Activated CD4-positive, alpha-beta memory T cell treated with anti-CD3 and anti-CD28 coated beads, Interleukin-2, amount 10 ng/mL, durations not matched to agents 7 days and 5 days (primary cell): ENCODE results near the gene TBCD. TPM values are rescaled to one million over a fixed set of nuclear protein-coding genes. Genes with fewer than 3 reads are reported as not detected.
A peak's percentile ranks its signal among the peaks of the same experiment; 100 is the strongest.

Source experiments
- CTCF ChIA-PET: fragments of 350-600 bp; sonication (Branson Sonifier 250); formaldehyde crosslinking; loops from one replicate; lab custom pipeline; 2021; ENCODE audit warnings: antibody characterized with exemption, inconsistent platforms; lab: Charles Lee
- POLR2A ChIA-PET: fragments of 350-600 bp; sonication (Branson Sonifier 250); formaldehyde crosslinking; loops from one replicate; lab custom pipeline; 2021; ENCODE audit warnings: antibody characterized with exemption; lab: Charles Lee
- DNase-seq: peaks from one replicate; pipeline ENCODE4 v3.0.0-alpha.2; 2020
- H3K27ac Mint-ChIP-seq: one replicate; pipeline ENCODE4 v1.8.0; 2021; ENCODE audit warnings: mild to moderate bottlenecking, mixed read lengths
- H3K27me3 Mint-ChIP-seq: one replicate; pipeline ENCODE4 v1.8.0; 2021; ENCODE audit warnings: mixed read lengths
- H3K36me3 Mint-ChIP-seq: one replicate; pipeline ENCODE4 v1.8.0; 2021; ENCODE audit warnings: low read depth, mixed read lengths
- H3K4me1 Mint-ChIP-seq: one replicate; pipeline ENCODE4 v1.8.0; 2021; ENCODE audit warnings: mixed read lengths
- H3K4me3 Mint-ChIP-seq: one replicate; pipeline ENCODE4 v1.8.0; 2021; ENCODE audit warnings: mild to moderate bottlenecking, mixed read lengths
- H3K9me3 Mint-ChIP-seq: one replicate; pipeline ENCODE4 v1.8.0; 2021; ENCODE audit warnings: mixed read lengths
- total RNA-seq, 2 experiments: library from RNA; stranded (reverse); gene quantifications; one replicate each; pipeline ENCODE4 v1.2.3, GENCODE V29; 2021

The TBCD gene
- total RNA-seq, result 100 to 1,000 TPM; 133 to 135 TPM

- POLR2A ChIA-PET, result no interaction called here
- Mint-ChIP-seq H3K27ac (peak within 1 kb of the TSS; percentile 63), H3K27me3 (peaks cover 2% of the 10 kb centered on the region), H3K4me1 (peaks cover 29% of the 10 kb centered on the region), H3K4me3 (peak within 1 kb of the TSS; percentile 81), H3K9me3 (no peaks in the 10 kb centered on the region), H3K36me3 (peaks cover 5% of the 10 kb centered on the region)
- CTCF ChIA-PET, result no interaction called here
- peak; percentile 91 for DNase-seq
Measured at GRCh38 chr17:82751571-82752370, at the start of gene TBCD. Gene TBCD (plus strand): TSS chr17:82752065. CDS start chr17:82752194, 129 bp downstream.

- no peak overlapping the region for H3K27ac Mint-ChIP-seq
- DNase-seq, result no peak
- H3K9me3 Mint-ChIP-seq, result no peaks in the 10 kb centered on the region
- H3K4me3 Mint-ChIP-seq, result no peak overlapping the region
- POLR2A ChIA-PET, result no interaction called here
- H3K4me1 Mint-ChIP-seq, result peaks cover 7% of the 10 kb centered on the region
- H3K36me3 Mint-ChIP-seq, result no peaks in the 10 kb centered on the region
- peaks cover 7% of the 10 kb centered on the region for H3K27me3 Mint-ChIP-seq
- CTCF ChIA-PET, result no interaction called here
Measured at GRCh38 chr17:82702231-82702927, 49.5 kb upstream of the TBCD start.

GRCh38 chr17:82703036-82703745 lies 48.7 kb upstream of the TBCD start:
- POLR2A ChIA-PET, result no interaction called here
- H3K36me3 Mint-ChIP-seq, result no peaks in the 10 kb centered on the region

GRCh38 chr17:82703935-82704865 lies 47.7 kb upstream of the TBCD start:
- CTCF ChIA-PET, result no interaction called here
- POLR2A ChIA-PET, result no interaction called here
- no peak overlapping the region for H3K4me3 Mint-ChIP-seq
- no peaks in the 10 kb centered on the region for H3K36me3 Mint-ChIP-seq
- H3K27ac Mint-ChIP-seq, result no peak overlapping the region
- no peaks in the 10 kb centered on the region for H3K9me3 Mint-ChIP-seq
- peaks cover 4% of the 10 kb centered on the region for H3K27me3 Mint-ChIP-seq
- peaks cover 8% of the 10 kb centered on the region for H3K4me1 Mint-ChIP-seq
- DNase-seq, result no peak

More at GRCh38 chr17:82703036-82703745, 48.7 kb upstream of the TBCD start:
- no peak for DNase-seq
- H3K4me1 Mint-ChIP-seq, result peaks cover 11% of the 10 kb centered on the region
- H3K9me3 Mint-ChIP-seq, result no peaks in the 10 kb centered on the region
- H3K27ac Mint-ChIP-seq, result no peak overlapping the region
- CTCF ChIA-PET, result no interaction called here
- H3K27me3 Mint-ChIP-seq, result peaks cover 7% of the 10 kb centered on the region
- no peak overlapping the region for H3K4me3 Mint-ChIP-seq

GRCh38 chr17:82704886-82705285 lies 47.0 kb upstream of the TBCD start:
- Mint-ChIP-seq H3K4me3 (no peak overlapping the region), H3K27me3 (no peaks in the 10 kb centered on the region), H3K9me3 (no peaks in the 10 kb centered on the region), H3K27ac (no peak overlapping the region), H3K4me1 (peaks cover 4% of the 10 kb centered on the region), H3K36me3 (no peaks in the 10 kb centered on the region)
- POLR2A ChIA-PET, result no interaction called here
- DNase-seq, result no peak
- CTCF ChIA-PET, result no interaction called here

- H3K4me1 Mint-ChIP-seq, result peaks cover 4% of the 10 kb centered on the region
- CTCF ChIA-PET, result no interaction called here
- no peaks in the 10 kb centered on the region for H3K36me3 Mint-ChIP-seq
- POLR2A ChIA-PET, result no interaction called here
- H3K27me3 Mint-ChIP-seq, result no peaks in the 10 kb centered on the region
- no peaks in the 10 kb centered on the region for H3K9me3 Mint-ChIP-seq
- H3K4me3 Mint-ChIP-seq, result no peak overlapping the region
- DNase-seq, result no peak
- H3K27ac Mint-ChIP-seq, result no peak overlapping the region
Measured at GRCh38 chr17:82705756-82706155, 46.1 kb upstream of the TBCD start.

GRCh38 chr17:82709024-82709675 lies 42.7 kb upstream of the TBCD start:
- H3K27me3 Mint-ChIP-seq, result peaks cover 2% of the 10 kb centered on the region
- no peaks in the 10 kb centered on the region for H3K9me3 Mint-ChIP-seq
- no peak for DNase-seq
- H3K4me3 Mint-ChIP-seq, result no peak overlapping the region
- peaks cover 6% of the 10 kb centered on the region for H3K4me1 Mint-ChIP-seq
- H3K36me3 Mint-ChIP-seq, result no peaks in the 10 kb centered on the region
- ChIA-PET CTCF (no interaction called here), POLR2A (no interaction called here)
- H3K27ac Mint-ChIP-seq, result no peak overlapping the region

GRCh38 chr17:82709676-82710498 lies 42.0 kb upstream of the TBCD start:
- peaks cover 2% of the 10 kb centered on the region for H3K27me3 Mint-ChIP-seq
- no peak for DNase-seq
- H3K36me3 Mint-ChIP-seq, result no peaks in the 10 kb centered on the region
- no peaks in the 10 kb centered on the region for H3K9me3 Mint-ChIP-seq
- H3K27ac Mint-ChIP-seq, result no peak overlapping the region
- H3K4me1 Mint-ChIP-seq, result peaks cover 6% of the 10 kb centered on the region
- H3K4me3 Mint-ChIP-seq, result no peak overlapping the region
- ChIA-PET POLR2A (no interaction called here), CTCF (no interaction called here)

GRCh38 chr17:82710499-82711232 lies 41.2 kb upstream of the TBCD start:
- Mint-ChIP-seq H3K4me3 (no peak overlapping the region), H3K9me3 (no peaks in the 10 kb centered on the region), H3K27me3 (peaks cover 2% of the 10 kb centered on the region), H3K36me3 (no peaks in the 10 kb centered on the region), H3K4me1 (peaks cover 7% of the 10 kb centered on the region), H3K27ac (no peak overlapping the region)
- ChIA-PET POLR2A (no interaction called here), CTCF (no interaction called here)
- no peak for DNase-seq

- no peak for DNase-seq
- CTCF ChIA-PET, result no interaction called here
- POLR2A ChIA-PET, result no interaction called here
- no peaks in the 10 kb centered on the region for H3K9me3 Mint-ChIP-seq
- H3K4me3 Mint-ChIP-seq, result no peak overlapping the region
- peaks cover 8% of the 10 kb centered on the region for H3K36me3 Mint-ChIP-seq
- H3K4me1 Mint-ChIP-seq, result peaks cover 21% of the 10 kb centered on the region
- H3K27me3 Mint-ChIP-seq, result peaks cover 2% of the 10 kb centered on the region
- no peak overlapping the region for H3K27ac Mint-ChIP-seq
Measured at GRCh38 chr17:82713071-82713723, 38.7 kb upstream of the TBCD start.
